ENCODE measurements around the gene ASXL1.

DNA sequence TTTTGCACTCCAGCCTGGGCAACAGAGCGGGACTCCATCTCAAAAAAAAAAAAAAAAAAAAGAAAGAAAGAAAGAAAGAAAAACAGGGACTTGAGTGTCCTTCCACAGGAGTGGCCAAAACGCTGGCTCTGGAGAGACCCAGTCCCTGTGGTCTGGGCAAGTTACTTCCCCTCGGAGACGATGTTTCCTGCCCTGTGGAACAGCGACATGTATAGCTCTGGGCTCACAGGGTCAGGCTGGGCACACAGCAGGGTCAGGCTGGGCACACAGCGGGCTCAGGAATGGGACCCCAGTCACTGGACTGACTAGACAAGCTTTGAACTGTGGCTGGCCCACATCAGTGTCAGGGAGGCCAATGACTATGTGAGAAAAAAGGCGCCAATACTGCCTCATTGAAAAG, 110.7 kb downstream of the ASXL1 start:
- TF ChIP-seq POLR2AphosphoS5 (IDR thresholded peaks at IDR 0.05) (peak in 1 of 3 donors; percentile 26), CTCF (IDR thresholded peaks at IDR 0.05 in 8 of 11, conservative IDR thresholded peaks at IDR 0.05 in 3 of 11) (no peak)
